Measurements from ENCODE around the gene MED29.

Gene MED29

GRCh38 chr19:39389631-39390414 lies 1.4 kb upstream of the MED29 start:
- TF ChIP-seq FOXP2 (optimal IDR thresholded peaks at IDR 0.05; ENCODE audit: borderline replicate concordance, extremely low read depth, extremely low read length, insufficient read depth): no peak
- no peak for TF ChIP-seq POLR2AphosphoS5 (IDR thresholded peaks at IDR 0.05; ENCODE audit: low read depth, low read length)
- TF ChIP-seq, protein P1, sequence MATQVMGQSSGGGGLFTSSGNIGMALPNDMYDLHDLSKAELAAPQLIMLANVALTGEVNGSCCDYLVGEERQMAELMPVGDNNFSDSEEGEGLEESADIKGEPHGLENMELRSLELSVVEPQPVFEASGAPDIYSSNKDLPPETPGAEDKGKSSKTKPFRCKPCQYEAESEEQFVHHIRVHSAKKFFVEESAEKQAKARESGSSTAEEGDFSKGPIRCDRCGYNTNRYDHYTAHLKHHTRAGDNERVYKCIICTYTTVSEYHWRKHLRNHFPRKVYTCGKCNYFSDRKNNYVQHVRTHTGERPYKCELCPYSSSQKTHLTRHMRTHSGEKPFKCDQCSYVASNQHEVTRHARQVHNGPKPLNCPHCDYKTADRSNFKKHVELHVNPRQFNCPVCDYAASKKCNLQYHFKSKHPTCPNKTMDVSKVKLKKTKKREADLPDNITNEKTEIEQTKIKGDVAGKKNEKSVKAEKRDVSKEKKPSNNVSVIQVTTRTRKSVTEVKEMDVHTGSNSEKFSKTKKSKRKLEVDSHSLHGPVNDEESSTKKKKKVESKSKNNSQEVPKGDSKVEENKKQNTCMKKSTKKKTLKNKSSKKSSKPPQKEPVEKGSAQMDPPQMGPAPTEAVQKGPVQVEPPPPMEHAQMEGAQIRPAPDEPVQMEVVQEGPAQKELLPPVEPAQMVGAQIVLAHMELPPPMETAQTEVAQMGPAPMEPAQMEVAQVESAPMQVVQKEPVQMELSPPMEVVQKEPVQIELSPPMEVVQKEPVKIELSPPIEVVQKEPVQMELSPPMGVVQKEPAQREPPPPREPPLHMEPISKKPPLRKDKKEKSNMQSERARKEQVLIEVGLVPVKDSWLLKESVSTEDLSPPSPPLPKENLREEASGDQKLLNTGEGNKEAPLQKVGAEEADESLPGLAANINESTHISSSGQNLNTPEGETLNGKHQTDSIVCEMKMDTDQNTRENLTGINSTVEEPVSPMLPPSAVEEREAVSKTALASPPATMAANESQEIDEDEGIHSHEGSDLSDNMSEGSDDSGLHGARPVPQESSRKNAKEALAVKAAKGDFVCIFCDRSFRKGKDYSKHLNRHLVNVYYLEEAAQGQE (IDR thresholded peaks at IDR 0.05; ENCODE audit: insufficient read depth in 1 of 2, low read depth in 2 of 2, low read length in 2 of 2): no peak

- TF ChIP-seq SIN3A (IDR thresholded peaks at IDR 0.05; ENCODE audit: borderline replicate concordance, insufficient read depth, low read length) (no peak), FOXP2 (optimal IDR thresholded peaks at IDR 0.05; ENCODE audit: borderline replicate concordance, extremely low read depth, extremely low read length, insufficient read depth) (no peak), TAF1 (IDR thresholded peaks at IDR 0.05; ENCODE audit: borderline replicate concordance, insufficient read depth, low read length) (no peak), POLR2AphosphoS5 (IDR thresholded peaks at IDR 0.05; ENCODE audit: low read depth, low read length) (no peak)
- TF ChIP-seq, protein P1 (IDR thresholded peaks at IDR 0.05; ENCODE audit: insufficient read depth in 1 of 2, low read depth in 2 of 2, low read length in 2 of 2): no peak
Observed at GRCh38 chr19:39390451-39390750, 777 bp upstream of the MED29 start.

- TF ChIP-seq POLR2AphosphoS5 (IDR thresholded peaks at IDR 0.05; ENCODE audit: low read depth, low read length) (no peak), FOXP2 (optimal IDR thresholded peaks at IDR 0.05; ENCODE audit: borderline replicate concordance, extremely low read depth, extremely low read length, insufficient read depth) (peak; percentile 83)
Observed at GRCh38 chr19:39397360-39398296, 6.5 kb downstream of the MED29 start.

DNA sequence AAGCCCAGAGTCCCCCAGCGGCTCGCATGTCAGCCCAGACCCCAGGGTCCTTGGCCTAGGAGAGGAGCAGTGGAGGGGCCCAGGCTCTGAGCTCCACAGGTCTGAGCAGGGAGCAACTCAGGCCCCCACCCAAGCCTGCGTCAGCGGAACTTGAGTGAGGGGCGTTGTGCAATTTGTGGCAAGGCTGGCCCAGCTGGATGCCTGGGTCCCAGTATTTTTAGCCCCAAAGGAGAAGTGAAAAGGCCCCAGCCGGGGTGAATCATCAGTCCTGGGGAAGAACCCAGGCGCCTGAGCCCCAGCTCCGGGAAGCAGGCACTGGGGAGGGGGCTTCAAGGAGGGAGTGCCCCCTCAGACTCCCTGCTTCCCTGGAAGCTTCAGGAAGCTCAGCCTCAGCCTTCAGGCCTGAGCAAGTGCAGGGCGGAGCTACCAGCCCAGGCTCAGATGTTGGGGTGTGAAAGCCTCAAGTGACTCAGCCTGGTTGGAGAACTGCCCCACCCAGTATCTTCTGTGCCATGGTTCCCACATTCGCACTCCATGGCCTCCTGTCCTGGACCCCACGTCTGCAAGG lies 7.2 kb downstream of the MED29 start:
- TF ChIP-seq POLR2AphosphoS5 (IDR thresholded peaks at IDR 0.05; ENCODE audit: low read depth, low read length) (no peak), FOXP2 (optimal IDR thresholded peaks at IDR 0.05; ENCODE audit: borderline replicate concordance, extremely low read depth, extremely low read length, insufficient read depth) (no peak), SIN3A (IDR thresholded peaks at IDR 0.05; ENCODE audit: borderline replicate concordance, insufficient read depth, low read length) (no peak), TAF1 (IDR thresholded peaks at IDR 0.05; ENCODE audit: borderline replicate concordance, insufficient read depth, low read length) (no peak)
- TF ChIP-seq, protein P1 (IDR thresholded peaks at IDR 0.05; ENCODE audit: insufficient read depth in 1 of 2, low read depth in 2 of 2, low read length in 2 of 2): no peak

DNA sequence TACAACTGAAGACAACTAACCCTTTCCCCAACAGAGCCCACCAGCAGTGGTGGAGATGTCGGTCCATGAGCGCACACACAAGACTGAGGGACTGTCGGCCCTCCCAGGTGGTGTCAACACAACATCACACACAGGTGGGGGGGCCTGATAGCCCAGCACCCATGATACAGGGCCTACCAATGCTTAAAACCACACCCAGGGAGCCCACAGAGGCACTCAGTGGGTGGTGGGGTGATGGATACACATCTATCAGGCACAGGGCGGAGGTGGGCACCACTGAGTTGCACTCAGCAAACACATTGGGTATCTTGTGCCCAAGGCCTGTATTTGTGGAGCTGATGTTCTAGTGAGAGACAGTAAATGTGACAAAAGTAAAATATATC lies 8.5 kb downstream of the MED29 start:
- TF ChIP-seq, protein P1 (IDR thresholded peaks at IDR 0.05; ENCODE audit: insufficient read depth in 1 of 2, low read depth in 2 of 2, low read length in 2 of 2): no peak
- peak; percentile 36; the same call in 1 of the 2 replicates for TF ChIP-seq POLR2AphosphoS5 (IDR thresholded peaks at IDR 0.05; ENCODE audit: low read depth, low read length)
